COLO668 (cell line): ENCODE measurements around the gene MRPL45.
"Not testable (repeated sequence)": the region's sequence is repeated elsewhere in the genome, so short reads cannot be mapped to it uniquely, and the experiment has no call there.

Experiments used
- DNase-seq: peaks from one replicate; lab custom pipeline; 2025; ENCODE audit not compliant: unreplicated experiment; lab: John Stamatoyannopoulos, UW

The MRPL45 gene

DNA sequence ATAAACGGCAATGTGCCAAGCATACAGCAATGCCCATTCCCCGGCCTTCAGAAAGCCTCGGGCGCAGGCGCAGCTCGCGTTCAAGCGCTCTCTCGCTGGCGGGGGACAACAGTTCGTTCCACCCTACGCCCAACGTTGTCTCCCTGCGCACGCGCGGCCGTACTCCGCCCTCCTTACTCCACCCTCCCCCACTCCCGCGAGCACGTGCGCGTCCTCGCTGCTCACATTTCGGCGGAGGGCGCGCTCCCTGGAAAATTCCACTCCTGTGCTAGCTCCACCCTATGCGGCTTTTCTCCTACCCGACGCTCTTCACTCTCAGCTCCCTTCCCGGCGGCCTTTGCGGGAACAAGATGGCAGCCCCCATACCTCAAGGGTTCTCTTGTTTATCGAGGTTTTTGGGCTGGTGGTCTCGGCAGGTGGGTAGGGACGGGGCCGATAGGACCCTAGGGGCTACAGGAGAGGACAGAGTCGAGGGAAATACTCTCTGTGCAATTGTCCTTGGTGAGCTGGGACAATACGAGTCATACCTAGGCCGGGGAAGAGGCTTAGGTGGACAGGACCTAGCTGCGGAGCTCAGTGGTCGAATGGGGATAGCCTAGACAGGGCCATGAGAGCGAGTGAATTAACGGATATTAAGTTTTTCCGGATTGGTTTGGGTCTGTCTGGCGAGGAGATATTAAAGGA is at the start of gene MRPL45:
Gene MRPL45, plus strand, starts transcription at position 335 of the 684 bp plus-strand sequence. Its CDS starts 16 bp downstream, at position 351.
- DNase-seq = peak; percentile 93

DNA sequence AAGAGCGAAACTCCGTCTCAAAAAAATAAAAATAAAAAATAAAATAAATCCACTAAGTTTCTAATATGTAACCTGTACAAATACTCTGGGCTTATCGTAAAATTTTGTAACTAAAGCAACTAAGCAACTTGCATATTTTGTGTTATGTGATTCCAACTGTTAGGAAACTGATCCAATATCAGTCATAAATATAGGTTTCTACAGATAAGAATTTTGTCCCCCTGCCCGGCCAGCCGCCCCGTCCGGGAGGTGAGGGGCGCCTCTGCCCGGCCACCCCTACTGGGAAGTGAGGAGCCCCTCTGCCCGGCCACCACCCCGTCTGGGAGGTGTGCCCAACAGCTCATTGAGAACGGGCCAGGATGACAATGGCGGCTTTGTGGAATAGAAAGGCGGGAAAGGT is 43.8 kb upstream of the MRPL45 start:
- not testable (repeated sequence) for DNase-seq

GRCh38 chr17:38254357-38254756 is 42.6 kb upstream of the MRPL45 start:
- DNase-seq = not testable (repeated sequence)

GRCh38 chr17:38257013-38257621 is 39.9 kb upstream of the MRPL45 start:
- DNase-seq = peak; percentile 80

DNA sequence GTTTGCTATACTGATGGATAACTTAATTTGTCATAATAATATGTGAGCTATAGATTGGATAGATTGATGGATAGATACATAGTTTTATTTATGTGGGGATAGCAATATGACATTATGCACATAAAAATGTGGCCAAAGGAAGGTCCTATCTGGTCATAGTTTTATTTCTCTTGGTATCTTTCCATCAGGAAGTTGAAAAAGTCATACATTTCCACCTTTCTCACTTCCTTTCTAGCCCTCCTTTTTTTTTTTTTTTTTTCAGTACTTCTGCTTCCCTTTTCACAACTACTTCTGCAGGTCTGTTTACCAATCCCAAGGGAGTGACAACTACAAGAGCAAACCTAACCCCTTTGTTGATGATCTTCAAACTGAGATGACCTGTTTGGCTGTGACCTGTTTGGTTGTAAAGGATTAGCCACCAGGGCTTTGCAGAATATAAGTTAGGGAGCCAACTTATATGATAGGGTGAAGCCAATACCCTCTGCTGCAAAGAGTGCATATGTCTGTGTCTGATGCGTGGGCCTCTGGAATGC is 30.9 kb upstream of the MRPL45 start:
- DNase-seq = not testable (repeated sequence)

GRCh38 chr17:38266571-38266970 is 30.4 kb upstream of the MRPL45 start:
- not testable (repeated sequence) for DNase-seq

GRCh38 chr17:38268138-38268537 is 28.8 kb upstream of the MRPL45 start:
- not testable (repeated sequence) for DNase-seq

DNA sequence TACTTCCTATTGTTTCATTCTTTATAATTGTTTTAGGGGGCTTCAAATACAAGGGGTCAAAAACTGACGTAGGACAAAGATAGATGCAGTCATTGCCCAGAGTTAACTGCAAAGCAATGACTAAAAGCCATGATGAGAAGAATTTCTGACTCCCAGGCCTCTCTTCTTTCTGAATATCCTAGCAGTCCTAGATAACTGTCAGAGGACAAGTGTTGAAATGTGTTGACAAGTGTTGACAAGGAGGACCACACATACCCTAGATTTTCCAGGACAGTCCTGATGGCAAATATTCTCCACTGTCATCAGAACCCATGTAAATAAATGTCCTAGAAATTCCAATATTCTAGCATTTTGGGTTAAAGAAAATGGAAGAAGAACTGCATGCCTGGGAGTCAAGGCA is 27.9 kb upstream of the MRPL45 start:
- DNase-seq = not testable (repeated sequence)

GRCh38 chr17:38269552-38269951 is 27.4 kb upstream of the MRPL45 start:
- DNase-seq = not testable (repeated sequence)

- not testable (repeated sequence) for DNase-seq
These were observed 11.0 kb upstream of the MRPL45 start for GRCh38 chr17:38285994-38286393.

- DNase-seq = peak; percentile 0
These were observed 10.4 kb upstream of the MRPL45 start for GRCh38 chr17:38286501-38287091.

DNA sequence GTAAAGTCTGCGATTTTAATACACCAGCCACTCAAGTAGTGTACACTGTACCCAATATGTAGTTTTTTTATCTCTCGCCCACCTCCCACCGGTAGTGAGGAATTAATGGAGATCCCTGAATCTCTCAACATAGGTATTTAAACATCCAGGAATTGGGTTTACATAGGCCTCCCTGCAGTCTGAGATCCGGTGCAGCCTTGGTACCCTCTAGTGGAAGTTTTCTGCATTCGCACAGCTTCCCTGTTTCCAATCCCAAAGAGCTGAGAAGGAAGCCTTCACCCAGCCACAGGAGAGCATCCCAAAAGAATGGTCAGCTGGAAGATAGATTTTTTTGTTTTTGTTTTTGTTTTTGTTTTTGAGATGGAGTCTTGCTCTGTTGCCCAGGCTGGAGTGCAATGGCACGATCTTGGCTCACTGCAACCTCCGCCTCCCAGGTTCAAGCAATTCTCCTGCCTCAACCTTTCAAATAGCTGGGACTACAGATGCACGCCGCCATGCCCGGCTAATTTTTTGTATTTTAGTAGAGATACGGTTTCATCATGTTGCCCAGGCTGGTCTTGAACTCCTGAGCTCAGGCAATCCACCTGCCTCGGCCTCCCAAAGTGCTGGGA is 8.6 kb upstream of the MRPL45 start:
- DNase-seq = not testable (repeated sequence)

DNA sequence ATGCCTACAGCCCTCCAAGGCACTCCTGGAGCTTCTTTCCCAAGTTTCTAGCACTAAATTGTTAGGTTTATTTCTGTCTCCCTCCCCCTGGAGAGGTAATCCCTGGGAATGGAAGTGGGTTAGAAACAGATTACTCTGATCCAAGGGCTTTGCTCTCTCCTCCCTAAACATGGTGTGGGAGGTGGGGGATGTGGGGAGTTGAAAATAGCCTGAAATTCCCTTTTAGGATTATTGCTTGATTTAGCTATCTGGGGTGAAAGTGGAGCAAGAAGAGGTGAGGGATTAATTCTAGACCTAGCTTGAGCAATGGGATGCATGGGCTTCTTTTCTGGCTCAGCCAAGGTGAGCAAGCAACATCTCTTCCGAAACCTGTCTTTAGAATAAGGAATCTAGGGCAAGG is 7.2 kb upstream of the MRPL45 start:
- not testable (repeated sequence) for DNase-seq

GRCh38 chr17:38295602-38296365 is 1.2 kb upstream of the MRPL45 start:
- DNase-seq = not testable (repeated sequence)

- DNase-seq = no peak
These were observed 18.5 kb downstream of the MRPL45 start for GRCh38 chr17:38315497-38315896.

- no peak for DNase-seq
These were observed 20.1 kb downstream of the MRPL45 start for GRCh38 chr17:38317081-38317480.

- DNase-seq = no peak
These were observed 23.5 kb downstream of the MRPL45 start for GRCh38 chr17:38320482-38320881.

DNA sequence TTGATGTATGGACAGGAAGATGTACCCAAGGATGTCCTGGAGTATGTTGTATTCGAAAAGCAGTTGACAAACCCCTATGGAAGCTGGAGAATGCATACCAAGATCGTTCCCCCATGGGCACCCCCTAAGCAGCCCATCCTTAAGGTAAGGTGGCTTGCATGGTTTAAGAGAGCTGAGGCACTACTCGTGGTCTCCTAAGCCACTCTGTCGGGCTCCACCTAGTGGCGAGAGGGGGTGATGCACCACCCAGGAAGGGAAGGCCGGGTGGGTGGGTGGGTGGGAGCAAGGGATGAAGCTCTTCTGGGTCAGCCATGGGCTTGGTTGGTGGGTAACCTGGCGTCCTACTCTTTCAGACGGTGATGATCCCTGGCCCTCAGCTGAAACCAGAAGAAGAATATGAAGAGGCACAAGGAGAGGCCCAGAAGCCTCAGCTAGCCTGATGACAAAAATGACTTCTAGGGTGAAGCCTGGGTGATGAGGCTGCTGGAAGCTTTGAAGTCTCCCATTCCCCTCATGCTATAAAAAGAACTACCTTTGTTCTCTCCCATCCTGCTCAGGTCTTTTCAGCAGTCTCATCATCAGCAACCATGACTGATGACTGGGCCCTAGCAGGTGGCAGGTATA is 25.3 kb downstream of the MRPL45 start:
- peak; percentile 39 for DNase-seq

DNA sequence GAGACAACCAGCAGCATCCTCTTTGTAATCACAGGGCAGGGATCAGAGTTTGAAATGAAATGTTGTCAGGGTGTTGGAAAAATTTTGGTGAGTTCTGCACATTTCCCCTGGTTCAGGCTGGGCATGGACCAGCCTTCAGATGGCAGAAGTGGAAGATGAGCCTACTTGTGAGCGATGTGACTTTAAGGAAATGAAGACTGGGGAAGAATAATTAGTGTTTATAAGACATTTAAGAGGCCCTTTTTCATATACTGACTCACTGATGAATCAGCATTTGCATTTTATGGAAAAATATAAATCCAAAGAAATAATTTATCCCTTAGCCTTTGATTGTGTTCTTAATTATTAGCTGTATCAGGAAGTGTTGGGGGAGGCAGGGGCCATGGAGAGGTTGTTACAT is 25.9 kb downstream of the MRPL45 start:
- DNase-seq = no peak

DNA sequence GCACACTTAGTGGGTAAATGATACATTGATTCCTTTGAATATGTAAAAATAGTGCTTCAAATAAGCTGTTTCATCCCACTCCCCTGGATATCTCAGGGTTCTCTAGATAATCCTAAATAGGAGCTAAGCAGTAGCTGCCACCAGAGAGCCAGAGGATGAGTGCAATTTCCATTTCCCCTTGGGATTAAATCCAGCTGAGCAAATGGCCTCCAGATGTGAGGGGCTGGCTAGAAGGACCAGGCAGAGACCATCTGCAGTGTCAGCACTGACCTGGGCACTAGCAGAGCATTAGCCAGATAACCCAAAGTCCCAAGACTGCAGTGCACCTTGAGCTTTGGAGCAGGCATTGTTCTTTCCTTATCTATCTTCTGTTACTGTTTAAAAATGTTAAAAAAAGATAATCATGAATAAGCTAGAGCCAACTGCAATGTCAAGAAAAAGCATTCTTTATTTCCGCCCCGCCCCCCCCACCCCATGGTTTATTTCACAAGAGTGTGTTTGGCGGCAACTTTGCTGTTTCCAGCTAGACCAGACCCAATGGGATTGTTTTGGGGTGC is 27.3 kb downstream of the MRPL45 start:
- DNase-seq = no peak
